Measurements from ENCODE around the gene ZNF239.
A peak's percentile ranks its signal among the peaks of the same experiment; 100 is the strongest.

Gene ZNF239

GRCh38 chr10:43616697-43617370 is 42.4 kb upstream of the ZNF239 start:
- Histone ChIP-seq H3K79me2 (ENCODE audit: insufficient read depth, low read depth) (no peaks in the 10 kb centered on the region), H2AFZ (ENCODE audit: low read depth) (no peak overlapping the region), H3K27ac (no peak overlapping the region), H4K20me1 (ENCODE audit: insufficient read depth) (no peaks in the 10 kb centered on the region), H3K27me3 (ENCODE audit: insufficient read depth, low read depth) (no peaks in the 10 kb centered on the region), H3K36me3 (ENCODE audit: insufficient read depth) (0 out of 2 replicates have a peak, but pooled peaks cover 9% of the 10 kb centered on the region), H3K4me2 (no peak overlapping the region), H3K4me3 (IDR thresholded peaks at IDR 0.05; ENCODE audit: insufficient read depth, low read depth, low read length) (no peak overlapping the region), H3K4me1 (ENCODE audit: low read depth, poor library complexity, severe bottlenecking) (no peaks in the 10 kb centered on the region), H3K9ac (no peak overlapping the region)
- no peak for TF ChIP-seq CTCF (conservative IDR thresholded peaks at IDR 0.05; ENCODE audit: low read depth, low read length)

- H3K4me2 ChIP-seq = no peak overlapping the region
- no peak overlapping the region for H3K27ac ChIP-seq
- no peaks in the 10 kb centered on the region for H3K79me2 ChIP-seq (ENCODE audit: insufficient read depth, low read depth)
- H3K36me3 ChIP-seq (ENCODE audit: insufficient read depth) = 0 out of 2 replicates have a peak, but pooled peaks cover 10% of the 10 kb centered on the region
- no peaks in the 10 kb centered on the region for H4K20me1 ChIP-seq (ENCODE audit: insufficient read depth)
- H3K27me3 ChIP-seq (ENCODE audit: insufficient read depth, low read depth) = no peaks in the 10 kb centered on the region
- H2AFZ ChIP-seq (ENCODE audit: low read depth) = no peak overlapping the region
- no peak for TF ChIP-seq CTCF (conservative IDR thresholded peaks at IDR 0.05; ENCODE audit: low read depth, low read length)
- H3K4me1 ChIP-seq (ENCODE audit: low read depth, poor library complexity, severe bottlenecking) = peaks cover 6% of the 10 kb centered on the region
- H3K4me3 ChIP-seq (IDR thresholded peaks at IDR 0.05; ENCODE audit: insufficient read depth, low read depth, low read length) = no peak overlapping the region
- H3K9ac ChIP-seq = no peak overlapping the region
These were observed 36.2 kb upstream of the ZNF239 start for GRCh38 chr10:43610636-43611035.

GRCh38 chr10:43607199-43607573 is 32.8 kb upstream of the ZNF239 start:
- Histone ChIP-seq H3K9ac (peak overlapping the region; percentile 88; the same call in 1 of the 2 replicates), H3K4me1 (ENCODE audit: low read depth, poor library complexity, severe bottlenecking) (peaks cover 6% of the 10 kb centered on the region), H4K20me1 (ENCODE audit: insufficient read depth) (no peaks in the 10 kb centered on the region), H3K36me3 (ENCODE audit: insufficient read depth) (0 out of 2 replicates have a peak, but pooled peaks cover 5% of the 10 kb centered on the region), H2AFZ (ENCODE audit: low read depth) (peak overlapping the region; percentile 83), H3K4me3 (IDR thresholded peaks at IDR 0.05; ENCODE audit: insufficient read depth, low read depth, low read length) (no peak overlapping the region), H3K79me2 (ENCODE audit: insufficient read depth, low read depth) (no peaks in the 10 kb centered on the region), H3K4me2 (peak overlapping the region; percentile 97), H3K27me3 (ENCODE audit: insufficient read depth, low read depth) (no peaks in the 10 kb centered on the region), H3K27ac (no peak overlapping the region)
- TF ChIP-seq CTCF (conservative IDR thresholded peaks at IDR 0.05; ENCODE audit: low read depth, low read length) = no peak

GRCh38 chr10:43606323-43607198 is 32.1 kb upstream of the ZNF239 start, which contains the start of gene ZNF485:
Gene ZNF485 (plus strand): TSS chr10:43606438. CDS start chr10:43607051, 613 bp downstream.
- peak within 1 kb of the TSS; percentile 88 for H3K9ac ChIP-seq
- no peak within 1 kb of the TSS for H3K4me3 ChIP-seq (IDR thresholded peaks at IDR 0.05; ENCODE audit: insufficient read depth, low read depth, low read length)
- peak within 1 kb of the TSS; percentile 83 for H2AFZ ChIP-seq (ENCODE audit: low read depth)
- TF ChIP-seq CTCF (conservative IDR thresholded peaks at IDR 0.05; ENCODE audit: low read depth, low read length) = no peak
- H3K4me1 ChIP-seq (ENCODE audit: low read depth, poor library complexity, severe bottlenecking) = peaks cover 6% of the 10 kb centered on the region
- H3K27ac ChIP-seq = peak within 1 kb of the TSS; percentile 56
- H4K20me1 ChIP-seq (ENCODE audit: insufficient read depth) = no peaks in the 10 kb centered on the region
- no peaks in the 10 kb centered on the region for H3K36me3 ChIP-seq (ENCODE audit: insufficient read depth)
- peak within 1 kb of the TSS; percentile 97 for H3K4me2 ChIP-seq
- no peaks in the 10 kb centered on the region for H3K27me3 ChIP-seq (ENCODE audit: insufficient read depth, low read depth)
- no peaks in the 10 kb centered on the region for H3K79me2 ChIP-seq (ENCODE audit: insufficient read depth, low read depth)

All from KMS-11 (cell line).